HG03521 (cell line): Measurements from ENCODE around the gene GPR148.

Experiments used
- ATAC-seq: cut with Tn5 transposase; IDR thresholded peaks from one replicate; pipeline ENCODE4 v1.9.1; 2021; ENCODE audit warnings: mild to moderate bottlenecking, moderate library complexity; ENCODE audit not compliant: unreplicated experiment

Gene GPR148

GRCh38 chr2:130768191-130768855 lies 39.5 kb downstream of the GPR148 start:
- ATAC-seq, result no peak

DNA sequence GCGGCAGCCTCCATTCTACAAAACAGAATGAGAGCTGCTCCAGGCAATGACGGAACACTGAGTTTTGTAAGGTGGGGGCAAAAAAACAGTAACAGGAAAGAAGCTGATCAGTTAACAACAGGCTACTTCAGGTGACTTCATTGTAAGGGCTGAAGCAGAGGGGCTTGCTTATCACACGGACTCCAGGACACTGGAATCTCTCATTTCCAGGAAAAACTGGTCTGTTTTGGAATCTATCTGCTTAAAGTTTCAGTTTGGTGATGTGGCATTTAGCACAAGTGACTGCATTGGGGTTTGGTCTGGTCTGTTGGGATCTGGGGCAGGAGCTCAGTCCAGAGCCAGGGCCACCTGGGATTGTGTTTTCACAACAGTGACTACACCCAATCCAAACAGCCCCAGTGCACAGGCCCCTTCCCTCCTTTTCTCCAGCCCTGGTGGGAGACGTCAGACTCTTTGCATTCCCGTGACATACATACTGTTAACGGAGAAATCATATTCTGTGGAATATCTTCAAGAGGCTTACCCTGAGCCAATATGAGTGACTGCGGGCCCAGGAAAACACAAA lies 40.6 kb downstream of the GPR148 start:
- no peak for ATAC-seq

DNA sequence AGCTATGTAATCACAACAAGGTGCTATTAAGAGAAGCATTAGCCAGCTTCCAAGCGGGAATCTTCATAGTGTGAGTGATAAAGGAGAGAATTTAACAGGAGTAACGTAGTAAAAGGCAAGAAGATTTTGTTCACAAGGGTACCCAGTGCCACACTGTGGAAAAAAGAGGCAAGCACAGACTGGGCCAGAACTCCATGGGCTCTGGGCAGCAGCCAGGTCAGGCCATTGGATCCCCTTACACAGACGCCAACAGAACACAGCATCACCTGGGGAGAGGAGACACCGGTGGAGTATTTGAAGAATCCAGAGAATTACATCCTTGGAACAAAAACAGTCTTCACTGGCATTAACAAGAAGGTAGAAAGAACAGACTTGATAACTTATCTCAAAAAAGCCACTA lies 47.7 kb downstream of the GPR148 start:
- no peak for ATAC-seq

GRCh38 chr2:130778781-130779180 lies 49.9 kb downstream of the GPR148 start:
- ATAC-seq, result no peak
